HTERT RPE-1 (cell line): ENCODE data around the gene B4GALT5.
"Not testable (repeated sequence)": the region's sequence is repeated elsewhere in the genome, so short reads cannot be mapped to it uniquely, and the experiment has no call there.

Experiments
- in situ Hi-C: fragments of 300-500 bp; cut with MboI; formaldehyde crosslinking; loops from 4 replicates; pipeline ENCODE4 v1.14.3; 2020; ENCODE audit warnings: low sequenced_read_pairs

B4GALT5 gene

DNA sequence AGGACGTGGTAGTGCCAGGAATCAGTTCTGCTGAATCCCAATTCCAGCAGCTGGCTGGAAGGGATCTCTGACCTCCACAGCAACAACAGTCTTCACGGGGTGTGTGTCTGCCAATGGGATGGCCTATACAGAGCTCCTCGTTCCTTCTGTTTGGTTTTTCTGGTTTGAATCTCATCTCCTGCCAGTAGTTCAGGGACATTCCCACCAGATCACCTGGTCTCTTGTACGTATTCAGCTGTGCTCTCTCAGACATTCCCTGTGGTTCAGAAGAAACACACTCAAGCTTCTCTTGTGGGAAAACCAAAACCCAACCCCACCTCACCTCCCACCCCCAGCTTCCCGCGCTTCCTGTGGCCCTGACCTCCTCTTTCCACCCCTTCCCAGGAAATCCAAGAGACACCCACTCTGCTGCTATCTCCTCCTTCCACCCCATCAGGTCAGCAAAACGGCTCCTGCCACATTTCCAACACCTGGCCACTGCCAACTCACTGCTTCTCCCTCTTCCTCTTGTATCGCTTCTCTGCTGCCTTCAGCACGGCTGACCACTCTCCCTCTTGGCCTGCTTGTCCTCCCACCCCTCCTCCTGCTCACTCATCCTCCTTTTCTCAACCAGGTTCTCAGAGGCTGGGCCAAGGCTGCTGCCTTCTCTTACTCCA, 82.5 kb downstream of the B4GALT5 start:
- in situ Hi-C loops, result no loop called here

- in situ Hi-C loops, result no loop called here
Observed at GRCh38 chr20:49630396-49630951, 83.2 kb downstream of the B4GALT5 start.

GRCh38 chr20:49629606-49630005, 84.1 kb downstream of the B4GALT5 start:
- in situ Hi-C loops, result no loop called here

GRCh38 chr20:49628280-49628679, 85.4 kb downstream of the B4GALT5 start:
- in situ Hi-C loops, result not testable (repeated sequence)

GRCh38 chr20:49627329-49627761, 86.3 kb downstream of the B4GALT5 start:
- in situ Hi-C loops, result no loop called here

DNA sequence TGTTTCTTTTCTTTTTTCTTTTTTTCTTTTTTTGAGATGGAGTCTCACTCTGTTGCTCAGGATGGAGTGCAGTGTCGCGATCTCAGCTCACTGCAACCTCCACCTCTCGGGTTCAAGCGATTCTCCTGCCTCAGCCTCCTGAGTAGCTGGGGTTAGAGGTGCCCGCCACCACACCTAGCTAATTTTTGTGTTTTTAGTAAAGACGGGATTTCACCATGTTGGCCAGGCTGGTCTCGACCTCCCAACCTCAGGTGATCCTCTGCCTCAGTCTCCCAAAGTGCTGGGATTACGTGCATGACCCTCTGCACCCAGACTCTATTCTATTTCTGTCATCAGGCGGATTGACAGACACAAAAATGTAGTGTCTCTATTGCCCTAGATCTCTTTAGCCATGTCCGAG, 88.7 kb downstream of the B4GALT5 start:
- in situ Hi-C loops, result loop anchor here (25.0 kb wide), 1 partner anchor 212 kb away; no protein-coding TSS in a partner anchor

DNA sequence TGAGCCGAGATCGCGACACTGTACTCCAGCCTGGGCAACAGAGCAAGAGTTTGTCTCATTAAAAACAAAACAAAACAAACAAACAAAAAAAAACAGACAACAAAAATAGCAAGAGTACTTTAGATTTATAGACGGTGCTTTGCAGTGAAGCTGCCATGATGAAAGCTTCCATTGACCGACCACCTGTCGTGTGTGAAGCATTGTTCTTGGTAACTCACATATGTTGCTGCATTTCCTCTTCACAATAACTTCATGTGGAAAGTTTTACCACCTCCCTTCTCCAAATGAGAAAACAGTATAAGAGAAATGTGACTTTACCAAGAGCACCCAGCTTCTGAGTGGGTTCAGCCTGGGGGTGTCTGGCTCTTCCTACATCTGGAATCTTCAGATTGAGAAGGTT, 89.4 kb downstream of the B4GALT5 start:
- in situ Hi-C loops, result loop anchor here (25.0 kb wide), 1 partner anchor 213 kb away; no protein-coding TSS in a partner anchor

GRCh38 chr20:49622243-49622642, 91.4 kb downstream of the B4GALT5 start:
- in situ Hi-C loops, result loop anchor here (25.0 kb wide), 1 partner anchor 215 kb away; no protein-coding TSS in a partner anchor

DNA sequence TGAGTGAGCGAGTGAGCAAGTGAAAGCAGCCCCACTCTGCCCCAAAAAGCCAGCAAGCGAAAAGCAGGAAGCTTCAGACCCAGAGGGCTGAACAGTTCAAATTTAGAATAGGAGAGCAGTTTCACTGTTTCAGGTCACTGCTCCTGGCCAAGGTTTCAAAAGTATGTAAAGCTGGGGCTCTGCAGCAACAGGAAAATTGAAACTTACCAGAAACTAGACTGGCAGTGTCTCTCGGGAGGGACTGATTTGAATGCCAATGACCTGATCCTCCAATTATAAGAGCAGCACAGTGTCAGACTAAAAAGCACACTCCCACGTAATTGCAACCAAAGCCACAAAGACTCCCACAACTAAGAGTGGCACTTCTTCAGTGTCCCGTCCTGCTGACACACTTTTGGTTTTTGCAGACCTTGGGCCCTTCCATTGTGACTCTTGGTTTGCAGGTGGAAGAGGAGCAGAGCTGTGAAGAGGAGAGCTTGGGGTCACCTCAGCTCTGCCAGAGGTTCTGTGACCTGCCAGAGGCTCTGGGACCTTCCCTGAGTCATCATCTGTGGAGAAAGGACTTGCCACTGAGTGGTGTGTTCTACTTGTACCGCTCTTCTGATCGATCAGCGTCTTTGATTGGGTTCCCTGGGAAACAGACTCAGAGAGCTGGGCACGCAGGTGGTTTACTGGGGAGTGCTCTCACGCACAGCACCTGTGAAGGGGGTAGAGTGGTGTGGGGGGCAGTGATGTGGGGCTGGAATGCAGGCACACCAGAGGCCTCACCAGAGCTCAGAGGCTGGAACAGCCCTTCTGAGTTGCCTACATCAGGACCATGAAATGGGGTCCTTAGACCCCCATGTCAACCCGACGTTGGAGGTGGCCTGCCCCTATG, 93.1 kb downstream of the B4GALT5 start:
- in situ Hi-C loops, result loop anchor here (25.0 kb wide), 1 partner anchor 217 kb away; no protein-coding TSS in a partner anchor

- in situ Hi-C loops, result loop anchor here (25.0 kb wide), 1 partner anchor 218 kb away; no protein-coding TSS in a partner anchor
Observed at GRCh38 chr20:49619113-49620048, 94.3 kb downstream of the B4GALT5 start.

DNA sequence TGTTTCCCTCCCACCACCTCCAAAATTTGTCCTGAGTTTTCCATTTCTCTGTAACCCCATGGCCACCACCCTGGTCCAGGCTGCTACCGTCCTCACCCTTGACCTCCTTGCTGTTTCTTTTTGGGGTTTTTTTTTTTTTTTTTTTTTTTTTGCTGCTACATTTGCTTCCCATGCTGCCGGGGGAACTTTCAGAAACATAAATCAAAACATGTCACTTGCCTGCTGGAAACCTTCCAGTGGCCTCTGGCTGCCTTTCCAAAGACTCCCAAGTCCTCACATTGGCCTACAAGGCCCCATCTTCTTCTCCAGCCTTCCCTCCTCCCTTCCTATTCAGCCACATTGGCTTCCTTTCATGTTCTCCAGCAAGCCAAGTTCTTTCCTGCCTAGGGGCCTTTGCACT, 95.4 kb downstream of the B4GALT5 start:
- in situ Hi-C loops, result loop anchor here (25.0 kb wide), 1 partner anchor 219 kb away; no protein-coding TSS in a partner anchor

DNA sequence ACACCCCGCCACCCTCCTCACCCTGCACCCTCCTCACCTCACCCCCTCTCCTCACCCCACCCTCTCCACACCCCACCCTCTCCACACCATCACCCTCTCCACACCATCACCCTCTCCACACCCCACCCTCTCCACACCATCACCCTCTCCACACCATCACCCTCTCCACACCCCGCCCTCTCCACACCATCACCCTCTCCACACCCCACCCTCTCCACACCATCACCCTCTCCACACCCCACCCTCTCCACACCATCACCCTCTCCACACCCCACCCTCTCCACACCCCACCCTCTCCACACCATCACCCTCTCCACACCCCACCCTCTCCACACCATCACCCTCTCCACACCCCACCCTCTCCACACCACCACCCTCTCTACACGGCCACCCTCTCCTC, 96.3 kb downstream of the B4GALT5 start:
- in situ Hi-C loops, result loop anchor here (25.0 kb wide), 1 partner anchor 220 kb away; no protein-coding TSS in a partner anchor

- in situ Hi-C loops, result loop anchor here (25.0 kb wide), 1 partner anchor 221 kb away; no protein-coding TSS in a partner anchor
Observed at GRCh38 chr20:49616154-49617007, 97.3 kb downstream of the B4GALT5 start.

- in situ Hi-C loops, result loop anchor here (25.0 kb wide), 1 partner anchor 222 kb away; no protein-coding TSS in a partner anchor
Observed at GRCh38 chr20:49615401-49616153, 98.1 kb downstream of the B4GALT5 start.

DNA sequence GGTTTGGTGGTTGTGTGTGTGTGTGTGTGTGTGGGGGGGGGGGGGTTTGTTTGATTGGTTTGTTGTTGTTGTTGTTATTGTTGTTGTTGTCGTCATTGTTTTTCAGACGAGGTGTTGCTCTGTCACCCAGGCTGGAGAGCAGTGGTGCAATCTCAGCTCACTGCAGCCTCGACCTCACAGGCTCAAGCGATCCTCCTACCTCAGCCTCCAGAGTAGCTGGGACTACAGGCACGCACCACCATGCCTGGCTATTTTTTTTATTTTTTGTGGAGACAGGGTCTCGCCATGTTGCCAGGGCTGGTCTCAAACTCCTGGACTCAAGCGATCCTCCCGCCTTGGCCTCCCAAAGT, 98.7 kb downstream of the B4GALT5 start:
- in situ Hi-C loops, result loop anchor here (25.0 kb wide), 1 partner anchor 222 kb away; no protein-coding TSS in a partner anchor

GRCh38 chr20:49614338-49615050, 99.2 kb downstream of the B4GALT5 start:
- in situ Hi-C loops, result loop anchor here (25.0 kb wide), 1 partner anchor 223 kb away; no protein-coding TSS in a partner anchor

DNA sequence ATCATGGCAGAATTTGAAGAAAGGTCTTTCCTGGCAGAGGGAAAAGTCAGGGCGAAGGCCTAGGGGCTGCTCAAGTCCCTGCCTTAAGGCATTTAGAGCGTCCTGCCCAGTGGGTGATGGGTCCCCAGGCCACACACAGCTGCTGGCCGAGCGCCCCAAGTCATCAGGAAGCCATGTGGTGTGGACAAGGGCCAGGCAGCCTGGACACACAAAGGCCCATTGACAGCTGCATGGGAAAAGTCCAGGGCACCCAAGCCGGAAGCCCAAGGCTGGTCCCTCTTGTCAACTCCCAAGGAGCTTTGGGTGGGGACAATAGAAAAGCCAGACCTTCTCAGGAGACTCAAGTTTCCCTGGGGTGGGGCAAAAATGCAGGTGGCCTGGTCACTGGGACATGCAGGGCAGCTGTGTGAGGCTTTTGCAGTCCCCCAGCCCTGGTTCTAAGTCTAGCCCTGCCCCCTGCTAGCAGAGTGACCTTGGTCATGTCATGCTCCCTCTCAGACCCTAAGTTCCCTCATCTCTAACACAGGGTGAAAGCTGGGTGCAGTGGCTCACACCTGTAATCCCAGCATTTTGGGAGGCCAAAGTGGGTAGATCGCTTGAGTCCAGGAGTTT, 101.4 kb downstream of the B4GALT5 start:
- in situ Hi-C loops, result loop anchor here (25.0 kb wide), 1 partner anchor 225 kb away; no protein-coding TSS in a partner anchor
